ENCODE measurements around the gene RGS3. TPM values are rescaled to one million over a fixed set of nuclear protein-coding genes. Genes with fewer than 3 reads are reported as not detected.
"Not testable (repeated sequence)": the region's sequence is repeated elsewhere in the genome, so short reads cannot be mapped to it uniquely, and the experiment has no call there.

Gene RGS3
- total RNA-seq, 8 experiments from 2014 or later: 5.7 to 82.3 (median 50.6) TPM

- H3K4me1 ChIP-seq (replicated peaks in 1 of 2): peaks cover 7 to 8% of the 10 kb centered on the region in 2 donors
- no peak overlapping the region for H3K27ac ChIP-seq
- no peak overlapping the region for H3K4me3 ChIP-seq
- in situ Hi-C loops (cut with MboI; ENCODE audit: low pct_unique_long_range_greater_than_20kb in 2 of 9, low sequenced_read_pairs in 9 of 9, unreplicated experiment in 9 of 9): no loop called here
- peak in 3 of 8 experiments; percentile 23 to 68 (median 47) for ATAC-seq (replicated peaks in 6 of 8)
- 60 to 100% (median 94%) methylated on average over 1 to 5 of the region's 7 CpGs; no CpG with 5 or more reads in 5 of the 10 experiments for WGBS, 10 experiments
Observed at GRCh38 chr9:113481176-113481787, 17.8 kb downstream of the RGS3 start.

GRCh38 chr9:113482341-113482740, 18.8 kb downstream of the RGS3 start:
- in situ Hi-C loops (cut with MboI; ENCODE audit: low pct_unique_long_range_greater_than_20kb in 2 of 9, low sequenced_read_pairs in 9 of 9, unreplicated experiment in 9 of 9): no loop called here
- H3K4me3 ChIP-seq: no peak overlapping the region
- 83 to 100% (median 98%) methylated on average over 1 to 9 of the region's 10 CpGs; no CpG with 5 or more reads in 2 of the 10 experiments for WGBS, 10 experiments
- ATAC-seq (replicated peaks in 6 of 8): no peak
- H3K27ac ChIP-seq: no peak overlapping the region
- H3K4me1 ChIP-seq (replicated peaks in 1 of 2): peaks cover 7 to 8% of the 10 kb centered on the region in 2 donors

GRCh38 chr9:113482991-113483675, 19.6 kb downstream of the RGS3 start:
- in situ Hi-C loops (cut with MboI; ENCODE audit: low pct_unique_long_range_greater_than_20kb in 2 of 9, low sequenced_read_pairs in 9 of 9, unreplicated experiment in 9 of 9): no loop called here
- Histone ChIP-seq H3K4me1 (replicated peaks in 1 of 2) (peaks cover 7 to 8% of the 10 kb centered on the region in 2 donors), H3K27ac (no peak overlapping the region), H3K4me3 (no peak overlapping the region)
- ATAC-seq (replicated peaks in 6 of 8): no peak
- 40 to 100% (median 93%) methylated on average over 1 to 4 of the region's 6 CpGs; no CpG with 5 or more reads in 4 of the 10 experiments for WGBS, 10 experiments

GRCh38 chr9:113483676-113484257, 20.2 kb downstream of the RGS3 start:
- no peak overlapping the region for H3K4me3 ChIP-seq
- H3K4me1 ChIP-seq (replicated peaks in 1 of 2): peaks cover 7 to 8% of the 10 kb centered on the region in 2 donors
- no peak overlapping the region for H3K27ac ChIP-seq
- in situ Hi-C loops (cut with MboI; ENCODE audit: low pct_unique_long_range_greater_than_20kb in 2 of 9, low sequenced_read_pairs in 9 of 9, unreplicated experiment in 9 of 9): no loop called here
- WGBS, 10 experiments: 87 to 100% (median 91%) methylated on average over 2 to 7 of the region's 9 CpGs; no CpG with 5 or more reads in 4 of the 10 experiments
- no peak for ATAC-seq (replicated peaks in 6 of 8)

- WGBS, 10 experiments: 20 to 89% (median 68%) methylated on average over 1 to 2 of the region's 2 CpGs; no CpG with 5 or more reads in 4 of the 10 experiments
- in situ Hi-C loops (cut with MboI; ENCODE audit: low pct_unique_long_range_greater_than_20kb in 2 of 9, low sequenced_read_pairs in 9 of 9, unreplicated experiment in 9 of 9): no loop called here
- Histone ChIP-seq H3K4me3 (no peak overlapping the region), H3K27ac (no peak overlapping the region), H3K4me1 (replicated peaks in 1 of 2) (peaks cover 4% of the 10 kb centered on the region in 2 donors)
- ATAC-seq (replicated peaks in 6 of 8): peak in 1 of 8 experiments; percentile 20
Observed at GRCh38 chr9:113484258-113484730, 20.8 kb downstream of the RGS3 start.

- 20 to 93% (median 86%) methylated on average over 2 to 4 of the region's 5 CpGs; no CpG with 5 or more reads in 3 of the 10 experiments for WGBS, 10 experiments
- no peak overlapping the region for H3K4me3 ChIP-seq
- H3K27ac ChIP-seq: no peak overlapping the region
- ATAC-seq (replicated peaks in 6 of 8): no peak
- no peaks in the 10 kb centered on the region for H3K4me1 ChIP-seq (replicated peaks in 1 of 2)
- in situ Hi-C loops (cut with MboI; ENCODE audit: low pct_unique_long_range_greater_than_20kb in 2 of 9, low sequenced_read_pairs in 9 of 9, unreplicated experiment in 9 of 9): no loop called here
Observed at GRCh38 chr9:113485761-113486115, 22.2 kb downstream of the RGS3 start.

GRCh38 chr9:113486327-113486726, 22.8 kb downstream of the RGS3 start:
- Histone ChIP-seq H3K4me1 (replicated peaks in 1 of 2) (no peaks in the 10 kb centered on the region), H3K27ac (no peak overlapping the region), H3K4me3 (no peak overlapping the region)
- ATAC-seq (replicated peaks in 6 of 8): no peak
- 83 to 100% (median 95%) methylated on average over 1 to 6 of the region's 6 CpGs; no CpG with 5 or more reads in 2 of the 10 experiments for WGBS, 10 experiments
- in situ Hi-C loops (cut with MboI; ENCODE audit: low pct_unique_long_range_greater_than_20kb in 2 of 9, low sequenced_read_pairs in 9 of 9, unreplicated experiment in 9 of 9): no loop called here

GRCh38 chr9:113488071-113488470, 24.5 kb downstream of the RGS3 start:
- Histone ChIP-seq H3K4me1 (replicated peaks in 1 of 2) (peaks cover 12 to 16% of the 10 kb centered on the region in 2 donors), H3K27ac (no peak overlapping the region), H3K4me3 (no peak overlapping the region)
- WGBS, 10 experiments: 85 to 100% (median 95%) methylated on average over 1 to 4 of the region's 4 CpGs; no CpG with 5 or more reads in 7 of the 10 experiments
- ATAC-seq (replicated peaks in 6 of 8): no peak
- in situ Hi-C loops (cut with MboI; ENCODE audit: low pct_unique_long_range_greater_than_20kb in 2 of 9, low sequenced_read_pairs in 9 of 9, unreplicated experiment in 9 of 9): no loop called here

GRCh38 chr9:113488490-113488889, 25.0 kb downstream of the RGS3 start:
- WGBS, 10 experiments: 48 to 94% (median 84%) methylated on average over 4 to 10 of the region's 12 CpGs; no CpG with 5 or more reads in 2 of the 10 experiments
- in situ Hi-C loops (cut with MboI; ENCODE audit: low pct_unique_long_range_greater_than_20kb in 2 of 9, low sequenced_read_pairs in 9 of 9, unreplicated experiment in 9 of 9): no loop called here
- peak in 1 of 8 experiments; percentile 17 for ATAC-seq (replicated peaks in 6 of 8)
- H3K27ac ChIP-seq: no peak overlapping the region
- peaks cover 16 to 20% of the 10 kb centered on the region in 2 donors for H3K4me1 ChIP-seq (replicated peaks in 1 of 2)
- no peak overlapping the region for H3K4me3 ChIP-seq

- in situ Hi-C loops (cut with MboI; ENCODE audit: low pct_unique_long_range_greater_than_20kb in 2 of 9, low sequenced_read_pairs in 9 of 9, unreplicated experiment in 9 of 9); H3K4me3 ChIP-seq; H3K27ac ChIP-seq; ATAC-seq (replicated peaks in 6 of 8): not testable (repeated sequence)
- H3K4me1 ChIP-seq (replicated peaks in 1 of 2): peaks cover 17 to 24% of the 10 kb centered on the region in 2 donors
- 77 to 100% (median 100%) methylated on average over 1 to 3 of the region's 4 CpGs; no CpG with 5 or more reads in 2 of the 10 experiments for WGBS, 10 experiments
Observed at GRCh38 chr9:113491147-113491546, 27.6 kb downstream of the RGS3 start.

GRCh38 chr9:113492343-113493202, 29.0 kb downstream of the RGS3 start:
- 15 to 61% (median 28%) methylated on average over 2 to 11 of the region's 11 CpGs; no CpG with 5 or more reads in 1 of the 10 experiments for WGBS, 10 experiments
- H3K27ac ChIP-seq: peak overlapping the region in 1 of 2 donors; percentile 12
- peaks cover 17 to 24% of the 10 kb centered on the region in 2 donors for H3K4me1 ChIP-seq (replicated peaks in 1 of 2)
- in situ Hi-C loops (cut with MboI; ENCODE audit: low pct_unique_long_range_greater_than_20kb in 2 of 9, low sequenced_read_pairs in 9 of 9, unreplicated experiment in 9 of 9): no loop called here
- no peak overlapping the region for H3K4me3 ChIP-seq
- ATAC-seq (replicated peaks in 6 of 8): peak in 6 of 8 experiments; percentile 67 to 94 (median 89)

GRCh38 chr9:113493203-113493520, 29.6 kb downstream of the RGS3 start:
- H3K4me1 ChIP-seq (replicated peaks in 1 of 2): peaks cover 17 to 24% of the 10 kb centered on the region in 2 donors
- no peak overlapping the region for H3K4me3 ChIP-seq
- in situ Hi-C loops (cut with MboI; ENCODE audit: low pct_unique_long_range_greater_than_20kb in 2 of 9, low sequenced_read_pairs in 9 of 9, unreplicated experiment in 9 of 9): no loop called here
- ATAC-seq (replicated peaks in 6 of 8): peak in 3 of 8 experiments; percentile 20 to 35 (median 30)
- H3K27ac ChIP-seq: no peak overlapping the region
